ENCODE measurements around the gene COL9A3. TPM values are rescaled to one million over a fixed set of nuclear protein-coding genes. Genes with fewer than 3 reads are reported as not detected.

COL9A3 gene
- polyA plus RNA-seq, 2 of the 4 experiments (the other 2 are of a cell fraction): 0.41 to 0.49 TPM

GRCh38 chr20:62770916-62771315 lies 45.9 kb upstream of the COL9A3 start:
- FAIRE-seq: no peak
- Histone ChIP-seq H3K4me1 (peaks cover 6% of the 10 kb centered on the region; the same call in 1 of the 3 replicates), H3K4me2 (no peak overlapping the region), H3K4me3 (no peak overlapping the region), H3K27ac (no peak overlapping the region), H3K9me3 (no peaks in the 10 kb centered on the region)
- ChIA-PET POLR2A (no interaction called here), CTCF (interaction anchor here (0.9 to 1.3 kb wide), 3 partner anchors 12 to 21 kb away, joined by 3 to 5 read pairs (median 3); no protein-coding TSS in a partner anchor)
- TF ChIP-seq POLR2AphosphoS2 (conservative IDR thresholded peaks at IDR 0.05; ENCODE audit: low read length) (no peak), HOXB5 (CRISPR knock-in tag; IDR thresholded peaks at IDR 0.05) (no peak), ZC3H11A (IDR thresholded peaks at IDR 0.05) (no peak), EHMT2 (IDR thresholded peaks at IDR 0.05; ENCODE audit: low read depth) (no peak), ELK1 (IDR thresholded peaks at IDR 0.05; ENCODE audit: low read depth, low read length) (no peak), NPAS2 (CRISPR knock-in tag; IDR thresholded peaks at IDR 0.05; ENCODE audit: borderline replicate concordance) (no peak), RCOR1 (IDR thresholded peaks at IDR 0.05; ENCODE audit: low read depth, low read length) (no peak), ATOH8 (CRISPR knock-in tag; IDR thresholded peaks at IDR 0.05; ENCODE audit: low read depth) (no peak), HEYL (CRISPR knock-in tag; IDR thresholded peaks at IDR 0.05) (no peak), RNF2 (IDR thresholded peaks at IDR 0.05; ENCODE audit: borderline replicate concordance, low read depth) (no peak), BCL3 (IDR thresholded peaks at IDR 0.05) (no peak)
- ATAC-seq: no peak
- no peak for DNase-seq (ENCODE audit: low read depth in 1 of 2, low spot score in 1 of 2)
- WGBS (ENCODE audit: missing lambda C conversion rate): 54% methylated on average over 4 of the region's 14 CpGs

GRCh38 chr20:62771396-62772102 lies 45.3 kb upstream of the COL9A3 start:
- TF ChIP-seq MAFK (IDR thresholded peaks at IDR 0.05; ENCODE audit: partially characterized antibody) (no peak), CBX8 (IDR thresholded peaks at IDR 0.05) (no peak), NPAS2 (CRISPR knock-in tag; IDR thresholded peaks at IDR 0.05; ENCODE audit: borderline replicate concordance) (no peak), ATOH8 (CRISPR knock-in tag; IDR thresholded peaks at IDR 0.05; ENCODE audit: low read depth) (no peak), SREBF2 (IDR thresholded peaks at IDR 0.05) (no peak), JUNB (IDR thresholded peaks at IDR 0.05) (no peak), USF2 (IDR thresholded peaks at IDR 0.05) (no peak), TFCP2L1 (CRISPR knock-in tag; IDR thresholded peaks at IDR 0.05) (no peak), HES2 (IDR thresholded peaks at IDR 0.05) (no peak), ZSCAN20 (CRISPR knock-in tag; IDR thresholded peaks at IDR 0.05) (no peak), MYC (IDR thresholded peaks at IDR 0.05; ENCODE audit: borderline replicate concordance, low read length) (no peak), FOSB (CRISPR knock-in tag; IDR thresholded peaks at IDR 0.05) (no peak), RNF2 (IDR thresholded peaks at IDR 0.05; ENCODE audit: borderline replicate concordance, low read depth) (no peak), BCL3 (IDR thresholded peaks at IDR 0.05) (no peak), MAX (IDR thresholded peaks at IDR 0.05) (no peak), PHF8 (IDR thresholded peaks at IDR 0.05; ENCODE audit: borderline replicate concordance, low read depth) (no peak)
- Histone ChIP-seq H3K4me3 (no peak overlapping the region), H3K9me3 (no peaks in the 10 kb centered on the region), H3K27ac (no peak overlapping the region), H3K4me1 (peaks cover 6% of the 10 kb centered on the region; the same call in 1 of the 3 replicates), H3K4me2 (no peak overlapping the region)
- 51% methylated on average over 24 of the region's 25 CpGs for WGBS (ENCODE audit: missing lambda C conversion rate)
- POLR2A ChIA-PET: no interaction called here
- CTCF ChIA-PET: interaction anchor here (1.0 to 1.3 kb wide), 2 partner anchors 20 kb away, joined by 3 to 5 read pairs; no protein-coding TSS in a partner anchor
- no peak for FAIRE-seq
- no peak for ATAC-seq
- DNase-seq (ENCODE audit: low read depth in 1 of 2, low spot score in 1 of 2): no peak

All from A549 (cell line).